Measurements from ENCODE around the gene SHROOM4. TPM values are rescaled to one million over a fixed set of nuclear protein-coding genes. Genes with fewer than 3 reads are reported as not detected.
A peak's percentile ranks its signal among the peaks of the same experiment; 100 is the strongest.

Gene SHROOM4
- total and polyA plus RNA-seq, 4 donors: 0.62 to 2.3 (median 0.93) TPM

- H3K27me3 ChIP-seq (ENCODE audit: control insufficient read depth in 4 of 4, insufficient read depth in 4 of 4, low read length in 3 of 4): peaks cover 0 to 2% (median 0%) of the 10 kb centered on the region in 4 donors
- H3K9ac ChIP-seq (ENCODE audit: low read depth in 1 of 2, low read length in 2 of 2): no peak overlapping the region
- no peaks in the 10 kb centered on the region for H3K36me3 ChIP-seq (ENCODE audit: control insufficient read depth in 4 of 4, insufficient read depth in 3 of 4, low read depth in 1 of 4, low read length in 3 of 4)
- no peak for DNase-seq (ENCODE audit: low spot score)
- WGBS: 65% methylated on average over 4 of the region's 4 CpGs
- H3K27ac ChIP-seq (ENCODE audit: low read depth in 1 of 2, low read length in 2 of 2): no peak overlapping the region
- H3K4me1 ChIP-seq (ENCODE audit: control insufficient read depth in 4 of 4, insufficient read depth in 4 of 4, low read length in 3 of 4): no peaks in the 10 kb centered on the region
- TF ChIP-seq GABPA (IDR thresholded peaks at IDR 0.05 in 1 of 2, conservative IDR thresholded peaks at IDR 0.05 in 1 of 2) (no peak), HNF4G (IDR thresholded peaks at IDR 0.05) (no peak), HNF4A (conservative IDR thresholded peaks at IDR 0.05) (peak in 1 of 2 donors; percentile 6)
- H3K4me3 ChIP-seq (ENCODE audit: low read depth in 1 of 3, low read length in 3 of 3): no peak overlapping the region
- no peaks in the 10 kb centered on the region for H3K9me3 ChIP-seq (ENCODE audit: control insufficient read depth in 4 of 4, low read length in 3 of 4)
These were observed 15.2 kb downstream of the SHROOM4 start for GRCh38 chrX:50798783-50799182.

- no peaks in the 10 kb centered on the region for H3K4me1 ChIP-seq (ENCODE audit: control insufficient read depth in 4 of 4, insufficient read depth in 4 of 4, low read length in 3 of 4)
- no peak overlapping the region for H3K4me3 ChIP-seq (ENCODE audit: low read depth in 1 of 3, low read length in 3 of 3)
- no peaks in the 10 kb centered on the region for H3K27me3 ChIP-seq (ENCODE audit: control insufficient read depth in 4 of 4, insufficient read depth in 4 of 4, low read length in 3 of 4)
- WGBS: 88% methylated on average over 2 of the region's 2 CpGs
- no peaks in the 10 kb centered on the region for H3K9me3 ChIP-seq (ENCODE audit: control insufficient read depth in 4 of 4, low read length in 3 of 4)
- DNase-seq (ENCODE audit: low spot score): no peak
- H3K36me3 ChIP-seq (ENCODE audit: control insufficient read depth in 4 of 4, insufficient read depth in 3 of 4, low read depth in 1 of 4, low read length in 3 of 4): no peaks in the 10 kb centered on the region
- no peak overlapping the region for H3K9ac ChIP-seq (ENCODE audit: low read depth in 1 of 2, low read length in 2 of 2)
- TF ChIP-seq FOXA2 (IDR thresholded peaks at IDR 0.05): no peak
- no peak for TF ChIP-seq HNF4G (IDR thresholded peaks at IDR 0.05)
- TF ChIP-seq JUND (IDR thresholded peaks at IDR 0.05): no peak
- TF ChIP-seq FOXA1 (IDR thresholded peaks at IDR 0.05): no peak
- TF ChIP-seq EGR1 (IDR thresholded peaks at IDR 0.05; ENCODE audit: low read depth in 2 of 2): no peak
- no peak for TF ChIP-seq MAX (IDR thresholded peaks at IDR 0.05)
- no peak for TF ChIP-seq CTCF (IDR thresholded peaks at IDR 0.05; ENCODE audit: low read depth, low read length, missing input control)
- no peak for TF ChIP-seq RXRA (IDR thresholded peaks at IDR 0.05)
- TF ChIP-seq RAD21 (IDR thresholded peaks at IDR 0.05): no peak
- no peak for TF ChIP-seq HNF4A (conservative IDR thresholded peaks at IDR 0.05)
- no peak for TF ChIP-seq NR2F2 (IDR thresholded peaks at IDR 0.05)
- no peak for TF ChIP-seq YY1 (IDR thresholded peaks at IDR 0.05)
- TF ChIP-seq ZBTB33 (IDR thresholded peaks at IDR 0.05): no peak
- H3K27ac ChIP-seq (ENCODE audit: low read depth in 1 of 2, low read length in 2 of 2): no peak overlapping the region
These were observed 26.9 kb downstream of the SHROOM4 start for GRCh38 chrX:50787099-50787498.

GRCh38 chrX:50780144-50780543 lies 33.9 kb downstream of the SHROOM4 start:
- TF ChIP-seq EGR1 (IDR thresholded peaks at IDR 0.05; ENCODE audit: low read depth in 2 of 2) (no peak), HNF4A (conservative IDR thresholded peaks at IDR 0.05) (no peak), MAX (IDR thresholded peaks at IDR 0.05) (no peak), RAD21 (IDR thresholded peaks at IDR 0.05) (no peak), TAF1 (conservative IDR thresholded peaks at IDR 0.05) (no peak), FOXA2 (IDR thresholded peaks at IDR 0.05) (no peak), GABPA (IDR thresholded peaks at IDR 0.05 in 1 of 2, conservative IDR thresholded peaks at IDR 0.05 in 1 of 2) (no peak), HNF4G (IDR thresholded peaks at IDR 0.05) (no peak), ATF3 (IDR thresholded peaks at IDR 0.05) (no peak), FOXA1 (IDR thresholded peaks at IDR 0.05) (no peak), CTCF (IDR thresholded peaks at IDR 0.05; ENCODE audit: low read depth, low read length, missing input control) (no peak), YY1 (IDR thresholded peaks at IDR 0.05) (no peak), JUND (IDR thresholded peaks at IDR 0.05) (no peak), ZBTB33 (IDR thresholded peaks at IDR 0.05) (no peak), SP1 (IDR thresholded peaks at IDR 0.05) (no peak)
- no peak overlapping the region for H3K9ac ChIP-seq (ENCODE audit: low read depth in 1 of 2, low read length in 2 of 2)
- 56% methylated on average over 1 of the region's 1 CpG for WGBS
- no peak for DNase-seq (ENCODE audit: low spot score)
- H3K9me3 ChIP-seq (ENCODE audit: control insufficient read depth in 4 of 4, low read length in 3 of 4): no peaks in the 10 kb centered on the region
- H3K4me3 ChIP-seq (ENCODE audit: low read depth in 1 of 3, low read length in 3 of 3): no peak overlapping the region
- H3K36me3 ChIP-seq (ENCODE audit: control insufficient read depth in 4 of 4, insufficient read depth in 3 of 4, low read depth in 1 of 4, low read length in 3 of 4): no peaks in the 10 kb centered on the region
- no peak overlapping the region for H3K27ac ChIP-seq (ENCODE audit: low read depth in 1 of 2, low read length in 2 of 2)
- no peaks in the 10 kb centered on the region for H3K4me1 ChIP-seq (ENCODE audit: control insufficient read depth in 4 of 4, insufficient read depth in 4 of 4, low read length in 3 of 4)
- no peaks in the 10 kb centered on the region for H3K27me3 ChIP-seq (ENCODE audit: control insufficient read depth in 4 of 4, insufficient read depth in 4 of 4, low read length in 3 of 4)

Measured in liver (tissue), 9 donors.